Cardiac fibroblast (primary cell): ENCODE measurements around the gene ABCA7.

ENCODE experiments used
- DNase-seq, 2 donors: peaks; one replicate each; pipeline versions ENCODE4 v3.0.0 to v3.0.0-alpha.2; 2010; ENCODE audit warnings: low read depth in 2 of 2
- H3K4me3 ChIP-seq, 2 donors: replicated peaks in 1 of 2; 1 replicate in 1 of 2; 2 replicates in 1 of 2; pipeline ENCODE4 v1.5.1; 2011; ENCODE audit warnings: low read depth in 2 of 2, low read length in 2 of 2, mild to moderate bottlenecking in 2 of 2, moderate library complexity in 1 of 2
- TF ChIP-seq, protein P1 (sequence below): IDR thresholded peaks from one replicate; pipeline ENCODE4 v1.5.1; 2011; ENCODE audit warnings: low read depth, mild to moderate bottlenecking, low read length, inconsistent platforms

ABCA7 gene

DNA sequence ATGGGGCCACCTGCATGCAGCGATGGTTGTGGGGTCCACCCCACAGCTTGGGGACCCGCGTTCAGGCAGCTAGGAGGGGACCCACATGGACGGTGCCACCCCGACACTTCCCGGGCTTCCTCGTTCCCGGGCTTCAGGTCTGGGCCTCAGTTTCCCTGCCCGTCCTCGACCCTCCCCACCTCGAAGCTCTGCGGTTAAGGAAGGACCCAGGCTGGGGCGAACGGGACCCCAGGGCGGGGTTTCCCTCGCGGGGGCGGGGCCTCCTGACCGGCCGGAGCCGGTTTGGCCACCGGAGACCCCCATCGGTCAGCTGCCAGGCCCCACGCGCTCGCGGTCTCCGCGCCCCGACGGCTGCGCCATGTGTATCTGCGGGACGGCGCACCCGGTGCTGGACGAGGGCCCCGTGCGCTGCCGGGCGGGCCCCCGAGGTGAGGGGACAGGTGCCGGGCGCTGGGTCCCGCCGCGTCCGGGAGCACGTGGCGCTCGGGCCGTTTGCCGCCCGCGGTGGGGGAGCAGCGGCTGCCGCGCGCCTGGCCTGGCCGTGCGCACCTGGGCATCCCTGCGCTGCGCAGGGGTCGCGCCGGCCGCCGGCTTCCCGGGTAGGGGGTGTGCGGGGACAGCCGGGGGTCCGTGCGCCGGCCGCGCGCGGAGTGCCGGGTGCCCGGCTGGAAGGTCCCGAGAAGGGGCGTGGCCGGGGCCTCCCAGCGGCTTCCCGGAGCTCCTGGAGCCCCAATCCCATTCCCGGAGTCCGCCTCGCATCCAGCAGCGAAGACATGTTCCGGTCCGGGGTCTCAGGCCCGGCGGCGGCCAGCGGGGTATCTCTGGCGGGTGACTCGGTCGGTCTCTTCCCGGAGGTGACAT, 31.3 kb downstream of the ABCA7 start:
- H3K4me3 ChIP-seq = no peak overlapping the region
- no peak for DNase-seq
- TF ChIP-seq, protein P1, sequence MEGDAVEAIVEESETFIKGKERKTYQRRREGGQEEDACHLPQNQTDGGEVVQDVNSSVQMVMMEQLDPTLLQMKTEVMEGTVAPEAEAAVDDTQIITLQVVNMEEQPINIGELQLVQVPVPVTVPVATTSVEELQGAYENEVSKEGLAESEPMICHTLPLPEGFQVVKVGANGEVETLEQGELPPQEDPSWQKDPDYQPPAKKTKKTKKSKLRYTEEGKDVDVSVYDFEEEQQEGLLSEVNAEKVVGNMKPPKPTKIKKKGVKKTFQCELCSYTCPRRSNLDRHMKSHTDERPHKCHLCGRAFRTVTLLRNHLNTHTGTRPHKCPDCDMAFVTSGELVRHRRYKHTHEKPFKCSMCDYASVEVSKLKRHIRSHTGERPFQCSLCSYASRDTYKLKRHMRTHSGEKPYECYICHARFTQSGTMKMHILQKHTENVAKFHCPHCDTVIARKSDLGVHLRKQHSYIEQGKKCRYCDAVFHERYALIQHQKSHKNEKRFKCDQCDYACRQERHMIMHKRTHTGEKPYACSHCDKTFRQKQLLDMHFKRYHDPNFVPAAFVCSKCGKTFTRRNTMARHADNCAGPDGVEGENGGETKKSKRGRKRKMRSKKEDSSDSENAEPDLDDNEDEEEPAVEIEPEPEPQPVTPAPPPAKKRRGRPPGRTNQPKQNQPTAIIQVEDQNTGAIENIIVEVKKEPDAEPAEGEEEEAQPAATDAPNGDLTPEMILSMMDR = no peak

DNA sequence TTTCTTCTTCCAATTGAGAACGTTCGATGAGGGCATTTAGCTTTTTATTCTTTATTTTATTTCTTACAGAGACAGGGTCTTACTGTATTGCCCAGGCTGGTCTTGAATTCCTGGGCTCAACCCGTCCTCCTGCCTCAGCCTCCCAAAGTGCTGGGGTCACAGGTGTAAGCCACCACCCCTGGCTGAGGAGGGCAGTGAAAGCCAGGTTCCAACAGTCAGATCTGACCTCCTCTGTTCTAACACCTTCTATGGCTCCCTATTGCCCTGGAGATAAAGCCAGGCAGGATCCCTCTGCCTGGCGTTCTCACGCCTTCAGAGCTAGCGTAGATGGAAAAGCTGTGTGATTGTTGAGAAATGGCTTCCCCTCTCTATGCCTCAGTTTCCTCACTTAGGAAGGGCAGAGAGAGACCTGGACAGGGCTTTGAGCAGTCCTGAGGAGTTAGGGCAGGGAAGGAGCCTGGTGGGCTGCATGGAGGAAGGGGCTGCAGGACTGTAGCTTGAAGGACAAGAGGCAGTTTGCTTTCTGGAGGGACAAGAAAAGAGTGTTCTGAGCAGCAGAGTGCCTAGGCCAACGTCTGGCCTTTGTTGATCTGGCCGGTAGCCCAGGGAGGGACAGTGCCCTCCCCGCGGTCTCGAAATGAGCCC, 32.6 kb downstream of the ABCA7 start:
- no peak for DNase-seq
- no peak overlapping the region for H3K4me3 ChIP-seq
- TF ChIP-seq, protein P1 = no peak

DNA sequence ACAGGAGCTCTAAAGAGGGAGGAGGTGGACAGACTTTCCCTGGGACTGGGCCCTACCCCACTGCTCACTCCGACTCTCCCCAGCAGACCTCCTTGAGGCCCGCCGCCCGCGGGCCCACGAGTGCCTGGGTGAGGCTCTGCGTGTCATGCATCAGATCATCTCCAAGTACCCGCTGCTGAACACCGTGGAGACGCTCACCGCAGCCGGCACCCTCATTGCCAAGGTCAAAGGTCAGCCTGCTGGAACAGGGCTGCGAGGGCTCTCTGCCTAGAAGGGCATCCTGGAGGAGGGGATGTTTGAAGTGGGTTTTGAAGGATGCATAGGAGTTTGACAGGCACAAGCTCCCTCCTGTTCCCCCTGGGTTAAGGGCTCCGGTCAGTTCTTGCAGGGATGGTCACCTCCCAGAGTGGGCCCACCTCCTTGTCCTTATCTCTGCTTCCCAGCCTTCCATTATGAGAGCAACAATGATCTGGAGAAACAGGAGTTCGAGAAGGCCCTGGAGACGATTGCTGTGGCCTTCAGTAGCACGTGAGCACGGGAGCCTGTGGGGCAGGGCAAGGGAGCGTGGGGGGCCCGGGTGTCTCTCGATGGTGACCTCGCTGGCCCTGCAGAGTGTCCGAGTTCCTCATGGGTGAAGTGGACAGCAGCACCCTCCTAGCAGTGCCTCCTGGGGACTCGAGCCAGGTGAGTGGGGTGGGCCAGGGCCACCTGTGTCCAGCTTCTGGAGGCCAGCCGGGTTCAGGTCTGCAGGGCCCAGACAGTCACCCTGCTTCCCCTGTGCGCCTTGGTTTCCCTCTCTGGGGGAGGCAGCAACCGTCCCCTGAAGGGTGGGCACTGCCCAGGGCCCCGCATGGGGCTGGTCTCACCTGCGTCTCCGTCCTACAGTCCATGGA, 33.4 kb downstream of the ABCA7 start:
- no peak for DNase-seq
- no peak overlapping the region for H3K4me3 ChIP-seq
- TF ChIP-seq, protein P1 = no peak

DNA sequence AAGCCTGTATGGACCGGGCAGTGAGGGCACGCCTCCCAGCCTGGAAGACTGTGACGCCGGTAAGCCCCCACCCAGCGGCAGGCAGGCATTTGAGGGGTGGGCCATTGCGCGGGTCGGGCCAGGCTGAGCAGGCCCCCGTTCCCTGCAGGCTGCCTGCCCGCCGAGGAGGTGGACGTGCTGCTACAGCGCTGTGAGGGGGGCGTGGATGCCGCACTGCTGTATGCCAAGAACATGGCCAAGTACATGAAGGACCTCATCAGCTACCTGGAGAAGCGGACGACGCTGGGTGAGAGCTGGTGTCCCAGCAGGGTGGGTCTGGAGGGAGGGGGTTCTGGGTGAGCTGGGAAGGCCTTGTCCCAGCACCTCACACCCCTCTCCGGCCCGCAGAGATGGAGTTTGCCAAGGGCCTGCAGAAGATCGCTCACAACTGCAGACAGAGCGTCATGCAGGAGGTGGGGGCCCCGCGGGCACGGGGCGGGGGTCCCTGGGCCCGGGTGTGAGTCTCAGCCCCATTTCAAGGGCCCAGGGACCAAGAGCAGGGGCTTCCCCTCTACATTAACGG, 34.1 kb downstream of the ABCA7 start:
- TF ChIP-seq, protein P1 = no peak
- no peak overlapping the region for H3K4me3 ChIP-seq
- no peak for DNase-seq

DNA sequence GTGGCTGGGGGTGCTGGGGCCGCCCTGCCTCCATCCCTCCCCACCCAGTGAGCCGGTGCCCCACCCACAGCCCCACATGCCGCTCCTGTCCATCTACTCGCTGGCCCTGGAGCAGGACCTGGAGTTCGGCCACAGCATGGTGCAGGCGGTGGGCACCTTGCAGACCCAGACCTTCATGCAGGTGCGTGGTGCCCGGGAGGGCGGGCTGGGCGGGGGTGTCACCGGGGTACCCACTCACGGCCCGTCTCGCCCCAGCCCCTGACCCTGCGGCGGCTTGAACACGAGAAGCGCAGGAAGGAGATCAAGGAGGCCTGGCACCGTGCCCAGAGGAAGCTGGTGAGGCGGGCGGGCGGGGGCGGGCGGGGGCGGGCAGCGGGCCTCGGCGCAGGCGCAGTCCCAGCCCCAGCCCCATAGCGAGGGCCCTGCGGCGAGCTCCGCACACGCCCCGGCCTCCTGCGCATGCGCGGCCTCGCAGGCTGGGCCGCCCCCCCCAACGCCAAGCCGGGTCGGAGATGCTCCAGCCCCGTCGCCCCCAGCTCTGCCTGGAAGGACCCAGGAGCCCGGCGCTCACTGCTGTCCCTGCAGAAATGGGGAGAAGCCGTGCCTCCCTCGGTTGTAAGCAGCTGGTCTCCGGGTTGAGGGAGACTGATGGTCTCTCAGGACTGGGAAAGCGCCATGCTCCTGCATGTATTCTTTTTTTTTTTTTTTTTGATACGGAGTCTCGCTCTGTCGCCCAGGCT, 34.8 kb downstream of the ABCA7 start:
- no peak overlapping the region for H3K4me3 ChIP-seq
- TF ChIP-seq, protein P1 = no peak
- DNase-seq = no peak

DNA sequence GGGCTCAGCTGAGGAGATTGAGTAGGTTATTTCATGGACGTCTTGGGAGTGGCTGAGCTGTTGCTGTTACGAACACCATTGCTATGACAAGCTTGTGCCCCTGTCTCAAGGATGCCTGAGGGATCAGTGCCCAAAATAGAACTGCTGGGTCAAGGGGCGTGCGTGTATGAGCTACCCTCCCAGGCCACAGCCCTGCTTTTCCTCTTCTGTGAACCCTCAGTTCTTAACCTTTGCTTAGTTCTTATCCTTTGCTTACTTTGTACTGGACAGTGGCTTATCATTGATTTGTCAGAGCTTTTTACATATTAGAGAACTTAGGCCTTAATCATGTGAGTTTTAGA, 36.1 kb downstream of the ABCA7 start:
- TF ChIP-seq, protein P1 = no peak
- no peak for DNase-seq
- no peak overlapping the region for H3K4me3 ChIP-seq
